OCI-LY1 (cell line): ENCODE results near the gene PPP2R5B.

ENCODE experiments used
- H2AFZ ChIP-seq: fragments of 200-600 bp; sonication (generic), shearing (Covaris generic); 2 replicates; pipeline ENCODE4 v1.6.0; 2014; ENCODE audit warnings: antibody characterized with exemption, mild to moderate bottlenecking, low read length
- H3F3A ChIP-seq: fragments of 200-600 bp; sonication (generic), shearing (Covaris generic); 2 replicates; pipeline ENCODE4 v1.6.0; 2014; ENCODE audit warnings: mild to moderate bottlenecking, antibody characterized with exemption, low read length, moderate library complexity; ENCODE audit not compliant: insufficient read depth
- H3K27ac ChIP-seq: fragments of 200-600 bp; sonication (generic); 2 replicates; pipeline ENCODE4 v1.5.1; 2014; ENCODE audit warnings: low read length, mixed run types, mild to moderate bottlenecking, low read depth; ENCODE audit not compliant: poor library complexity, severe bottlenecking
- H3K27me3 ChIP-seq: fragments of 200-600 bp; sonication (generic); 2 replicates; pipeline ENCODE4 v1.6.0; 2014; ENCODE audit warnings: antibody characterized with exemption, mild to moderate bottlenecking, low read length, moderate library complexity; ENCODE audit not compliant: insufficient read depth
- H3K36me3 ChIP-seq: fragments of 200-600 bp; sonication (generic); 2 replicates; pipeline ENCODE4 v1.6.1; 2014; ENCODE audit warnings: mild to moderate bottlenecking, antibody characterized with exemption, low read length, moderate library complexity, mixed read lengths; ENCODE audit not compliant: insufficient read depth
- H3K4me1 ChIP-seq: fragments of 200-600 bp; sonication (generic); 2 replicates; pipeline ENCODE4 v1.5.1; 2014; ENCODE audit warnings: mild to moderate bottlenecking, low read length, moderate library complexity; ENCODE audit not compliant: insufficient read depth, severe bottlenecking
- H3K4me2 ChIP-seq: fragments of 200-600 bp; sonication (generic), shearing (Covaris generic); 2 replicates; pipeline ENCODE4 v1.6.1; 2014; ENCODE audit warnings: low read length
- H3K4me3 ChIP-seq: fragments of 200-600 bp; sonication (generic); 2 replicates; pipeline ENCODE4 v1.5.1; 2014; ENCODE audit warnings: low read length, low read depth, mild to moderate bottlenecking, mixed read lengths; ENCODE audit not compliant: poor library complexity, severe bottlenecking
- H3K79me2 ChIP-seq: fragments of 200-600 bp; shearing (Covaris generic); 2 replicates; pipeline ENCODE4 v1.6.1; 2016; ENCODE audit warnings: mixed run types, low read length, mixed read lengths; ENCODE audit not compliant: insufficient read depth
- H3K9ac ChIP-seq: fragments of 200-600 bp; sonication (generic), shearing (Covaris generic); 2 replicates; pipeline ENCODE4 v1.6.1; 2014; ENCODE audit warnings: mild to moderate bottlenecking, low read length, mixed read lengths
- H3K9me2 ChIP-seq: fragments of 200-600 bp; sonication (generic), shearing (Covaris generic); 2 replicates; pipeline ENCODE4 v1.6.1; 2014; ENCODE audit warnings: low read depth, mild to moderate bottlenecking, low read length, mixed read lengths
- H3K9me3 ChIP-seq: fragments of 200-600 bp; shearing (Covaris generic); 2 replicates; pipeline ENCODE4 v1.6.1; 2014; ENCODE audit warnings: low read length, mixed read lengths
- H4K20me1 ChIP-seq: fragments of 200-600 bp; sonication (generic), shearing (Covaris generic); 2 replicates; pipeline ENCODE4 v1.6.0; 2016; ENCODE audit warnings: mild to moderate bottlenecking, low read length; ENCODE audit not compliant: insufficient read depth
- CTCF ChIP-seq: fragments of 200-600 bp; sonication (generic), shearing (Covaris generic); IDR thresholded peaks from 2 replicates; pipeline ENCODE4 v1.5.1; 2017; ENCODE audit warnings: mild to moderate bottlenecking, antibody characterized with exemption, low read length, moderate library complexity, mixed read lengths
- EZH2 ChIP-seq: fragments of 200-600 bp; sonication (generic), shearing (Covaris generic); IDR thresholded peaks from 2 replicates; pipeline ENCODE4 v1.8.0; 2017; ENCODE audit warnings: borderline replicate concordance, mixed run types, mild to moderate bottlenecking, antibody characterized with exemption, low read length, moderate library complexity, mixed read lengths

The PPP2R5B gene

GRCh38 chr11:64908766-64909165, 15.7 kb upstream of the PPP2R5B start:
- TF ChIP-seq EZH2 (no peak), CTCF (no peak)
- H3K36me3 ChIP-seq, result peaks cover 71% of the 10 kb centered on the region
- H3K9ac ChIP-seq, result no peak overlapping the region

DNA sequence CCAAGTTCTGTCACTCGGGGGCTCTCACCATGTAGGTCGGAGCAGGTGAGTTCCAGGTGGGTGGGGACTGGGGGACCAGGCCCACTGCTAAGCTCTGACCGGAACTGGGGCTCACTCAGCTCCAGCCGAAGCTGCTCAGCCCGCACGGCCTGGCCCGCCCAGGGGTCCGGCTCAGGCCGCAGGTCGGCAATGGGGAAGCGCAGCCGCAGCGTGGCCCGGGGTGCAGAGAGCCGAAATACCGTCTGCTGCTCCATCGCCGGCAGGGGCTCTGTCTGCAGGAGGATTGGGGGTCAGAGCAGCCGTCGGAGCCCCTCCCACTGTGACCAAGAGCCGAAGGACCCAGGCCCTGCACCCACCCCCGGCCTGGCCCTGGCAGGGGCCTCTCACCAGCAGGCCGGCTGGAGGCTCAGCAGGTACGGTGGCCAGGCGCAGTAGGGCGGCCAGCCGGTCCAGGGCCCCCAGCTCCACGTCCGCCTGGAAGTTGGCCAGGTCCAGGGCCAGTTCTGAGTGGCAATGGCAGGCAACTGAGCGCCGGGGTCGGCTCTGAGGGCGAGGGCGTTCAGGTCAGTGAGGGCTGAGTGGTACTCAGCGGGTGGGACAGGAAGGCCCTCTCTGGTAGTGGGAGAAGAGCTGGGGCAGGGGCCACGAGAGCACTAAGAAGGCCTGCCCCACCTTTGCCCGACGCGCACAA, 14.7 kb upstream of the PPP2R5B start:
- no peaks in the 10 kb centered on the region for H3K4me1 ChIP-seq
- H2AFZ ChIP-seq, result no peak overlapping the region
- no peak overlapping the region for H3K9ac ChIP-seq
- H3K27ac ChIP-seq, result no peak overlapping the region
- H3K9me3 ChIP-seq, result no peaks in the 10 kb centered on the region
- H3K9me2 ChIP-seq, result no peaks in the 10 kb centered on the region
- H3K4me2 ChIP-seq, result no peak overlapping the region
- peaks cover 71% of the 10 kb centered on the region for H3K36me3 ChIP-seq
- no peaks in the 10 kb centered on the region for H3K27me3 ChIP-seq
- no peak overlapping the region for H3K4me3 ChIP-seq
- no peak for TF ChIP-seq EZH2
- no peak for TF ChIP-seq CTCF
- H3F3A ChIP-seq, result no peaks in the 10 kb centered on the region
- H4K20me1 ChIP-seq, result no peaks in the 10 kb centered on the region
- H3K79me2 ChIP-seq, result no peaks in the 10 kb centered on the region

More at GRCh38 chr11:64908766-64909165, 15.7 kb upstream of the PPP2R5B start:
- Histone ChIP-seq H3K4me1 (no peaks in the 10 kb centered on the region), H3K4me3 (no peak overlapping the region), H3K79me2 (no peaks in the 10 kb centered on the region), H4K20me1 (no peaks in the 10 kb centered on the region), H3K4me2 (no peak overlapping the region), H3K9me3 (no peaks in the 10 kb centered on the region), H3F3A (no peaks in the 10 kb centered on the region), H3K9me2 (no peaks in the 10 kb centered on the region), H2AFZ (no peak overlapping the region), H3K27me3 (no peaks in the 10 kb centered on the region), H3K27ac (no peak overlapping the region)

- H3K9ac ChIP-seq, result no peak overlapping the region
- peaks cover 66% of the 10 kb centered on the region for H3K36me3 ChIP-seq
- H3K4me3 ChIP-seq, result no peak overlapping the region
- no peaks in the 10 kb centered on the region for H3K9me3 ChIP-seq
- peaks cover 6% of the 10 kb centered on the region for H3K4me1 ChIP-seq
- H3K27ac ChIP-seq, result no peak overlapping the region
- H3K9me2 ChIP-seq, result no peaks in the 10 kb centered on the region
- no peaks in the 10 kb centered on the region for H3F3A ChIP-seq
- no peaks in the 10 kb centered on the region for H3K79me2 ChIP-seq
- H3K27me3 ChIP-seq, result no peaks in the 10 kb centered on the region
- TF ChIP-seq EZH2 (no peak), CTCF (no peak)
- no peak overlapping the region for H2AFZ ChIP-seq
- no peak overlapping the region for H3K4me2 ChIP-seq
- no peaks in the 10 kb centered on the region for H4K20me1 ChIP-seq
Observed at GRCh38 chr11:64910451-64911093, 13.9 kb upstream of the PPP2R5B start.
